DND-41 (cell line): Measurements from ENCODE around the gene SPRR2D.

Experiments
- EZH2 ChIP-seq: IDR thresholded peaks from 3 replicates; pipeline ENCODE4 v1.6.1; 2012; ENCODE audit warnings: borderline replicate concordance, low read depth, mild to moderate bottlenecking, moderate library complexity, low read length, inconsistent platforms; ENCODE audit not compliant: severe bottlenecking
- TF ChIP-seq, protein P1 (sequence below): IDR thresholded peaks from 2 replicates; pipeline ENCODE4 v1.5.1; 2012; ENCODE audit warnings: borderline replicate concordance, low read length, moderate library complexity, mild to moderate bottlenecking; ENCODE audit not compliant: poor library complexity, severe bottlenecking; ENCODE audit errors: extremely low read depth

DNA sequence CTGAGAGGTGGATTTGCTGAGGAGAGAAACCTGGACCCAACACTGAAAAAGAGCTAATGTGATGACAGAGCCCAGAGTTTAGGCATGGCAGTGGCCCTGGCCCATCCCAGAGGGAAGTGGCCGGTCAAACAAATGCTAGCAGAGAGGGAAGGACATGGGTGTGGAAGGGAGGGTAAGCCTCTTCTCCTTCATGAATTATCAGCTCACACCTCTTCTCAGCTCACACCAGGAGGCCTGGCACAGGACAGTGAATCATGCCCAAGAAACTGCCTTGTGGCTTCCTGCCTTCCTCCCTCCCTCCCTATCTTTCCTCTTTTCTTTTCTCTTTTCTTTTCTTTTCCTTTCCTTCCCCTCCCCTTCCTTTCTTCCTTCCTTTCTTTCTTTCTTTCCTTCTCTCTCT is 40.6 kb downstream of the SPRR2D start:
- TF ChIP-seq, protein P1, sequence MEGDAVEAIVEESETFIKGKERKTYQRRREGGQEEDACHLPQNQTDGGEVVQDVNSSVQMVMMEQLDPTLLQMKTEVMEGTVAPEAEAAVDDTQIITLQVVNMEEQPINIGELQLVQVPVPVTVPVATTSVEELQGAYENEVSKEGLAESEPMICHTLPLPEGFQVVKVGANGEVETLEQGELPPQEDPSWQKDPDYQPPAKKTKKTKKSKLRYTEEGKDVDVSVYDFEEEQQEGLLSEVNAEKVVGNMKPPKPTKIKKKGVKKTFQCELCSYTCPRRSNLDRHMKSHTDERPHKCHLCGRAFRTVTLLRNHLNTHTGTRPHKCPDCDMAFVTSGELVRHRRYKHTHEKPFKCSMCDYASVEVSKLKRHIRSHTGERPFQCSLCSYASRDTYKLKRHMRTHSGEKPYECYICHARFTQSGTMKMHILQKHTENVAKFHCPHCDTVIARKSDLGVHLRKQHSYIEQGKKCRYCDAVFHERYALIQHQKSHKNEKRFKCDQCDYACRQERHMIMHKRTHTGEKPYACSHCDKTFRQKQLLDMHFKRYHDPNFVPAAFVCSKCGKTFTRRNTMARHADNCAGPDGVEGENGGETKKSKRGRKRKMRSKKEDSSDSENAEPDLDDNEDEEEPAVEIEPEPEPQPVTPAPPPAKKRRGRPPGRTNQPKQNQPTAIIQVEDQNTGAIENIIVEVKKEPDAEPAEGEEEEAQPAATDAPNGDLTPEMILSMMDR, result no peak
- TF ChIP-seq EZH2, result no peak
